ENCODE results near the gene SH3TC1.

Gene SH3TC1

GRCh38 chr4:8208565-8208964, 9.5 kb downstream of the SH3TC1 start:
- H3K4me3 Mint-ChIP-seq, result no peak overlapping the region
- H3K4me1 Mint-ChIP-seq (ENCODE audit: low read depth), result peaks cover 3% of the 10 kb centered on the region
- no peak for DNase-seq
- no peaks in the 10 kb centered on the region for H3K9me3 Mint-ChIP-seq
- no peak overlapping the region for H3K27ac Mint-ChIP-seq
- H3K36me3 Mint-ChIP-seq (ENCODE audit: low read depth), result peaks cover 3% of the 10 kb centered on the region
- no peaks in the 10 kb centered on the region for H3K27me3 Mint-ChIP-seq

- Mint-ChIP-seq H3K36me3 (ENCODE audit: low read depth) (peaks cover 4% of the 10 kb centered on the region), H3K4me1 (ENCODE audit: low read depth) (peaks cover 3% of the 10 kb centered on the region), H3K9me3 (no peaks in the 10 kb centered on the region), H3K4me3 (no peak overlapping the region), H3K27me3 (no peaks in the 10 kb centered on the region), H3K27ac (no peak overlapping the region)
- no peak for DNase-seq
These were observed 10.2 kb downstream of the SH3TC1 start for GRCh38 chr4:8209181-8209874.

GRCh38 chr4:8210010-8210409, 10.9 kb downstream of the SH3TC1 start:
- no peak overlapping the region for H3K27ac Mint-ChIP-seq
- H3K27me3 Mint-ChIP-seq, result no peaks in the 10 kb centered on the region
- H3K9me3 Mint-ChIP-seq, result no peaks in the 10 kb centered on the region
- H3K4me3 Mint-ChIP-seq, result no peak overlapping the region
- DNase-seq, result no peak
- H3K36me3 Mint-ChIP-seq (ENCODE audit: low read depth), result peaks cover 7% of the 10 kb centered on the region
- peaks cover 3% of the 10 kb centered on the region for H3K4me1 Mint-ChIP-seq (ENCODE audit: low read depth)

- Mint-ChIP-seq H3K4me1 (ENCODE audit: low read depth) (peaks cover 3% of the 10 kb centered on the region), H3K9me3 (no peaks in the 10 kb centered on the region), H3K36me3 (ENCODE audit: low read depth) (peaks cover 10% of the 10 kb centered on the region), H3K4me3 (no peak overlapping the region), H3K27me3 (no peaks in the 10 kb centered on the region), H3K27ac (no peak overlapping the region)
- no peak for DNase-seq
These were observed 11.5 kb downstream of the SH3TC1 start for GRCh38 chr4:8210616-8211015.

- H3K4me1 Mint-ChIP-seq (ENCODE audit: low read depth), result no peaks in the 10 kb centered on the region
- H3K36me3 Mint-ChIP-seq (ENCODE audit: low read depth), result peaks cover 11% of the 10 kb centered on the region
- no peaks in the 10 kb centered on the region for H3K27me3 Mint-ChIP-seq
- H3K9me3 Mint-ChIP-seq, result no peaks in the 10 kb centered on the region
- DNase-seq, result no peak
- H3K4me3 Mint-ChIP-seq, result no peak overlapping the region
- H3K27ac Mint-ChIP-seq, result no peak overlapping the region
These were observed 12.2 kb downstream of the SH3TC1 start for GRCh38 chr4:8211251-8211650.

GRCh38 chr4:8211737-8212581, 12.9 kb downstream of the SH3TC1 start:
- H3K27ac Mint-ChIP-seq, result no peak overlapping the region
- no peaks in the 10 kb centered on the region for H3K4me1 Mint-ChIP-seq (ENCODE audit: low read depth)
- peaks cover 14% of the 10 kb centered on the region for H3K36me3 Mint-ChIP-seq (ENCODE audit: low read depth)
- no peak for DNase-seq
- no peaks in the 10 kb centered on the region for H3K9me3 Mint-ChIP-seq
- no peak overlapping the region for H3K4me3 Mint-ChIP-seq
- no peaks in the 10 kb centered on the region for H3K27me3 Mint-ChIP-seq

GRCh38 chr4:8212622-8213021, 13.5 kb downstream of the SH3TC1 start:
- Mint-ChIP-seq H3K27ac (no peak overlapping the region), H3K27me3 (no peaks in the 10 kb centered on the region), H3K4me1 (ENCODE audit: low read depth) (no peaks in the 10 kb centered on the region), H3K9me3 (no peaks in the 10 kb centered on the region), H3K4me3 (no peak overlapping the region), H3K36me3 (ENCODE audit: low read depth) (peaks cover 14% of the 10 kb centered on the region)
- DNase-seq, result no peak

- Mint-ChIP-seq H3K27me3 (no peaks in the 10 kb centered on the region), H3K9me3 (no peaks in the 10 kb centered on the region), H3K4me1 (ENCODE audit: low read depth) (no peaks in the 10 kb centered on the region), H3K36me3 (ENCODE audit: low read depth) (peaks cover 14% of the 10 kb centered on the region), H3K27ac (no peak overlapping the region), H3K4me3 (no peak overlapping the region)
- no peak for DNase-seq
These were observed 14.0 kb downstream of the SH3TC1 start for GRCh38 chr4:8213121-8213520.

- Mint-ChIP-seq H3K27me3 (no peaks in the 10 kb centered on the region), H3K4me3 (no peak overlapping the region), H3K4me1 (ENCODE audit: low read depth) (no peaks in the 10 kb centered on the region), H3K27ac (no peak overlapping the region), H3K9me3 (no peaks in the 10 kb centered on the region), H3K36me3 (ENCODE audit: low read depth) (peaks cover 14% of the 10 kb centered on the region)
- no peak for DNase-seq
These were observed 15.0 kb downstream of the SH3TC1 start for GRCh38 chr4:8214136-8214535.

- no peak for DNase-seq
- H3K9me3 Mint-ChIP-seq, result no peaks in the 10 kb centered on the region
- no peaks in the 10 kb centered on the region for H3K27me3 Mint-ChIP-seq
- no peak overlapping the region for H3K4me3 Mint-ChIP-seq
- H3K36me3 Mint-ChIP-seq (ENCODE audit: low read depth), result peaks cover 19% of the 10 kb centered on the region
- H3K4me1 Mint-ChIP-seq (ENCODE audit: low read depth), result no peaks in the 10 kb centered on the region
- H3K27ac Mint-ChIP-seq, result no peak overlapping the region
These were observed 15.9 kb downstream of the SH3TC1 start for GRCh38 chr4:8215001-8215427.

GRCh38 chr4:8215641-8216442, 16.8 kb downstream of the SH3TC1 start:
- Mint-ChIP-seq H3K9me3 (no peaks in the 10 kb centered on the region), H3K36me3 (ENCODE audit: low read depth) (peaks cover 27% of the 10 kb centered on the region), H3K4me1 (ENCODE audit: low read depth) (peaks cover 3% of the 10 kb centered on the region), H3K27me3 (no peaks in the 10 kb centered on the region), H3K4me3 (no peak overlapping the region), H3K27ac (no peak overlapping the region)
- DNase-seq, result no peak

- no peaks in the 10 kb centered on the region for H3K27me3 Mint-ChIP-seq
- DNase-seq, result no peak
- H3K4me1 Mint-ChIP-seq (ENCODE audit: low read depth), result peaks cover 11% of the 10 kb centered on the region
- H3K9me3 Mint-ChIP-seq, result no peaks in the 10 kb centered on the region
- no peak overlapping the region for H3K27ac Mint-ChIP-seq
- peaks cover 30% of the 10 kb centered on the region for H3K36me3 Mint-ChIP-seq (ENCODE audit: low read depth)
- no peak overlapping the region for H3K4me3 Mint-ChIP-seq
These were observed 17.6 kb downstream of the SH3TC1 start for GRCh38 chr4:8216443-8217245.

GRCh38 chr4:8217246-8217511, 18.1 kb downstream of the SH3TC1 start:
- Mint-ChIP-seq H3K27me3 (no peaks in the 10 kb centered on the region), H3K27ac (no peak overlapping the region), H3K4me3 (no peak overlapping the region), H3K4me1 (ENCODE audit: low read depth) (peaks cover 16% of the 10 kb centered on the region), H3K9me3 (no peaks in the 10 kb centered on the region), H3K36me3 (ENCODE audit: low read depth) (peaks cover 30% of the 10 kb centered on the region)
- no peak for DNase-seq

GRCh38 chr4:8217871-8218270, 18.8 kb downstream of the SH3TC1 start:
- no peak for DNase-seq
- peaks cover 20% of the 10 kb centered on the region for H3K4me1 Mint-ChIP-seq (ENCODE audit: low read depth)
- H3K9me3 Mint-ChIP-seq, result no peaks in the 10 kb centered on the region
- no peaks in the 10 kb centered on the region for H3K27me3 Mint-ChIP-seq
- H3K27ac Mint-ChIP-seq, result no peak overlapping the region
- H3K36me3 Mint-ChIP-seq (ENCODE audit: low read depth), result peaks cover 35% of the 10 kb centered on the region
- H3K4me3 Mint-ChIP-seq, result no peak overlapping the region
